ENCODE data around the gene TSPAN15. TPM values are rescaled to one million over a fixed set of nuclear protein-coding genes. Genes with fewer than 3 reads are reported as not detected.

TSPAN15 gene
- total and polyA plus RNA-seq, 9 donors, result 2.8 to 13.7 (median 5.6) TPM

DNA sequence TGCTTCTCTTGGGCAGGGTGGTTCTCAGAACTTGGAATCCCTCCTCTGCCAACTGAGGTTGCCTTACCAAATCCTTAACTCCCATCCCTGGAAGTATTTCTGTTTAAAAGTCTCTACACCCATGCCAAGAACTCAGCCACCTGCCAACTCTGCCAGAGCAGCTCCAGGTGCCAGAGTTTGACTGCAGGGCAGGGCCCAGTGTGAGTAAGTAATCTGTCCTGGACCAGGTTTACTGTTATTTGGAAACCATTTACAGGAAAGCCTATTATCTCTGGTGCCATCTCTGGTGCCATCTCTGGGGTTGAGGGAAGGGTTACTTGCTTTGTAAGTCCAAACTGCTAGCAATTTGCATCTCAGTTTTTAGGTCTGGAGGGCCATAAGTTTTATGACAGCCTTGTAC, 2.5 kb downstream of the TSPAN15 start:
- Histone ChIP-seq H3K9me3 (no peaks in the 10 kb centered on the region), H3K4me1 (ENCODE audit: insufficient read depth) (peaks cover 6% of the 10 kb centered on the region), H3K4me3 (no peak overlapping the region), H3K36me3 (no peaks in the 10 kb centered on the region), H3K27ac (no peak overlapping the region), H3K27me3 (no peaks in the 10 kb centered on the region)
- intact Hi-C loops (cut with DNase I), result no loop called here
- TF ChIP-seq EP300 (IDR thresholded peaks at IDR 0.05) (no peak), POLR2A (IDR thresholded peaks at IDR 0.05) (no peak)
- TF ChIP-seq, protein P1, sequence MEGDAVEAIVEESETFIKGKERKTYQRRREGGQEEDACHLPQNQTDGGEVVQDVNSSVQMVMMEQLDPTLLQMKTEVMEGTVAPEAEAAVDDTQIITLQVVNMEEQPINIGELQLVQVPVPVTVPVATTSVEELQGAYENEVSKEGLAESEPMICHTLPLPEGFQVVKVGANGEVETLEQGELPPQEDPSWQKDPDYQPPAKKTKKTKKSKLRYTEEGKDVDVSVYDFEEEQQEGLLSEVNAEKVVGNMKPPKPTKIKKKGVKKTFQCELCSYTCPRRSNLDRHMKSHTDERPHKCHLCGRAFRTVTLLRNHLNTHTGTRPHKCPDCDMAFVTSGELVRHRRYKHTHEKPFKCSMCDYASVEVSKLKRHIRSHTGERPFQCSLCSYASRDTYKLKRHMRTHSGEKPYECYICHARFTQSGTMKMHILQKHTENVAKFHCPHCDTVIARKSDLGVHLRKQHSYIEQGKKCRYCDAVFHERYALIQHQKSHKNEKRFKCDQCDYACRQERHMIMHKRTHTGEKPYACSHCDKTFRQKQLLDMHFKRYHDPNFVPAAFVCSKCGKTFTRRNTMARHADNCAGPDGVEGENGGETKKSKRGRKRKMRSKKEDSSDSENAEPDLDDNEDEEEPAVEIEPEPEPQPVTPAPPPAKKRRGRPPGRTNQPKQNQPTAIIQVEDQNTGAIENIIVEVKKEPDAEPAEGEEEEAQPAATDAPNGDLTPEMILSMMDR (IDR thresholded peaks at IDR 0.05), result no peak
- DNase-seq, result no peak

DNA sequence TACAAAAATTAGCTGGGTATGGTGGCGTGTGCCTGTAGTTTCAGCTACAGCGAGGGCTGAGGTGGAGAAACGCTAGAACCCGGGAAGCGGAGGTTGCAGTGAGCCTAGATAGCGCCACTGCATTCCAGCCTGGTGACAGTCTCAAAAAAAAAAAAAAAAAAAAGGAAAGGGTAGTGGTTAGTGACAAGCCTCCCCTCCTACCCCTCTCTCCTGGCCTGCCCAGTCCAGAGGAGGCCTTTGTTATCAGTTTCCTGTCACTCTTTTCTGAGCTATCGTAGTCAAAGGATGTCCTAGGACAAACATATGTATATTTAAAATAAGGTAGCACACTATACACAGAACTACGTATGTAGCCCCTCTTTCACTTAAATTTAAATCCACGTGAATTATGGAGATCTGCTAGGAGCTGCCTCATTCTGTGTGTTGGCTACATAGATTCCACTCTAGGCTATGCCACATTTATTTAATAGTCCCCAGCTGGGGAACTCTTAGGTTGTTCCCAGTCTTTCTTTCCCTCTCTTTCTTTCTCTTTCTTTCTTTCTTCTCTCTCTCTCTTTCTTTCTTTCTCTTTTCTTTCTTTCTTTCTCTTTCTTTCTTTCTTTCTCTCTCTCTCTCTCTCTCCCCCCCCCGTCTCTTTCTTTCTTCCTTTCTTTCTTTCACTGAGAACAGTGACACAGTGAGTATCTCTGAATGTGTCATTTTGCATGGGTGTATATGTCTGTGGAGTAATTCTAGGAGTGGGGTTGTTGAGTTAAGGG, 3.9 kb downstream of the TSPAN15 start:
- H3K4me3 ChIP-seq, result no peak overlapping the region
- no peaks in the 10 kb centered on the region for H3K27me3 ChIP-seq
- no peak overlapping the region for H3K27ac ChIP-seq
- 81 to 90% (median 85%) methylated on average over 10 of the region's 10 CpGs for WGBS, 3 donors
- intact Hi-C loops (cut with DNase I), result no loop called here
- H3K4me1 ChIP-seq (ENCODE audit: insufficient read depth), result peaks cover 6% of the 10 kb centered on the region
- H3K9me3 ChIP-seq, result no peaks in the 10 kb centered on the region
- H3K36me3 ChIP-seq, result no peaks in the 10 kb centered on the region
- no peak for TF ChIP-seq POLR2A (IDR thresholded peaks at IDR 0.05)
- TF ChIP-seq, protein P1 (IDR thresholded peaks at IDR 0.05), result no peak
- TF ChIP-seq EP300 (IDR thresholded peaks at IDR 0.05), result no peak
- no peak for DNase-seq

DNA sequence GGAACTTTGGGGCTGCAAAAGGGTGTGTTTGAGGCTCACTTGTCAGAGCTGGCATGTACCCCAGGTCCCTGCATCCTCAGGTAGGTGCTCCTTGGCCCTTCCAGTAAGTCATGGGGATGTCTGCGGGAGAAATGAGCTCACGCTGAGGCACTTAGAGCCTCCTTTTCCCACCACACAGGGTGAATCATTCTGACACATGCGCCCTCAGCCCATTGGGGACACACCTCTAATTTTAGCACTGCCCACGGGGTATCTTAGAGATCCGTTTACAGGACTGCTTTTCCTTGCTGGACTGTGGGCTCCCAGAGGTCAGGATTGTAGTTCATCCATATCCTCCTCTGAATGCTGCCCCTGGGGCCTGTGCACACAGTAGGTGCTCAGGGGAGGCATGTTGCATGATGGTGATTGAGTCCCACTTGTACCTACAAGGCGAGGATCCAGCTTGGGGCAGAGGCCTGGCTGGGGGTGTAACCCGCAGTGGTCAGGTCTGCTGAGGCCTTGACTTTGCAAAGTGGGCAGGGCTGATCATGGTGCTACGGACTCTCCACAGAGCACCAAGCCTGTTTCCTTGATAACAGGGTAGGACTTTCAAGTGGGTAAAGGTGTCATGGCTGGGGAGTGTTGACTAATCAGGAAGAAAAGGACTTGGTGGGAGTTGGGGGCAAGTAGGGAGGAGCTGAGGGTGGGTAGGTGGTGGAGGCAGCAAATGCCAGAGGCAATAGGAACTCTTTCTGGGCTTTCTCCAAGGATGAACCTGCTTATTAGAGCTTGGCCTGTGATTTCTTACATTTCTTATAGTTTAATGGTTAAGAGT, 5.8 kb downstream of the TSPAN15 start:
- no peak for DNase-seq
- TF ChIP-seq, protein P1 (IDR thresholded peaks at IDR 0.05), result no peak
- TF ChIP-seq EP300 (IDR thresholded peaks at IDR 0.05) (no peak), POLR2A (IDR thresholded peaks at IDR 0.05) (no peak)
- WGBS, 3 donors, result 81 to 91% (median 87%) methylated on average over 8 of the region's 8 CpGs
- H3K9me3 ChIP-seq, result no peaks in the 10 kb centered on the region
- intact Hi-C loops (cut with DNase I), result no loop called here
- no peak overlapping the region for H3K27ac ChIP-seq
- H3K4me1 ChIP-seq (ENCODE audit: insufficient read depth), result peaks cover under 1% of the 10 kb centered on the region
- H3K36me3 ChIP-seq, result no peaks in the 10 kb centered on the region
- no peak overlapping the region for H3K4me3 ChIP-seq
- no peaks in the 10 kb centered on the region for H3K27me3 ChIP-seq

DNA sequence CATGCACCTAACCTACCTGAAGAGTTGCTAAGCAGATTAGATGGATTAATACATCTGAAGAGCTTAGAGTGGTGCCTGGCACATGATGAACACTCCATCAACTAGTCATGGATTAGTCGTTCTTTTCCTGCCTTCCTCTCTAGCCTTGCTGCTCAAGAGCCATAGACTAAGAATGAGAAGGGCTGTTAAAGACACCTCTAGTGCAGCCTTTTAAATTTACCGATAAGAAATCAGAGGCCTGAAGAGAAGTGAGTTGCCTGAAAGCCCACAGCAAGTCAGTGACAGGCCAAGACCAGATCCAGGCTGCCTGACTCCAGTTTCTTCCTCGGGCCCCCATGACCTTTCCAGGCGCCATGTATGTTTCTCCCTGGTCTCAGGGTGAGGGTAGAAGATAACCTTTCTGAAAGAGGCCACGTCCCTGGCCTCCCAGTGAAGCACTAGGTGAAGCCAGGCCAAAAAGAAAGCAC, 6.5 kb downstream of the TSPAN15 start:
- Histone ChIP-seq H3K4me1 (ENCODE audit: insufficient read depth) (no peaks in the 10 kb centered on the region), H3K27ac (no peak overlapping the region), H3K36me3 (no peaks in the 10 kb centered on the region), H3K27me3 (no peaks in the 10 kb centered on the region), H3K4me3 (no peak overlapping the region), H3K9me3 (no peaks in the 10 kb centered on the region)
- no peak for TF ChIP-seq EP300 (IDR thresholded peaks at IDR 0.05)
- TF ChIP-seq POLR2A (IDR thresholded peaks at IDR 0.05), result no peak
- TF ChIP-seq, protein P1 (IDR thresholded peaks at IDR 0.05), result no peak
- no peak for DNase-seq
- intact Hi-C loops (cut with DNase I), result no loop called here
- 64 to 68% (median 66%) methylated on average over 5 of the region's 5 CpGs for WGBS, 3 donors
